GM15510 (cell line): ENCODE measurements around the gene LRFN4.

Experiments
- POLR2A ChIP-seq: IDR thresholded peaks from 3 replicates; pipeline ENCODE4 v1.6.1; 2011; ENCODE audit warnings: borderline replicate concordance; ENCODE audit not compliant: insufficient read length; ENCODE audit errors: extremely low read depth

Gene LRFN4

GRCh38 chr11:66856496-66857233, at the start of gene LRFN4:
Gene LRFN4, plus strand, starts transcription at chr11:66857064. Its CDS starts 681 bp downstream, at chr11:66857745.
- TF ChIP-seq POLR2A, result peak; percentile 38

DNA sequence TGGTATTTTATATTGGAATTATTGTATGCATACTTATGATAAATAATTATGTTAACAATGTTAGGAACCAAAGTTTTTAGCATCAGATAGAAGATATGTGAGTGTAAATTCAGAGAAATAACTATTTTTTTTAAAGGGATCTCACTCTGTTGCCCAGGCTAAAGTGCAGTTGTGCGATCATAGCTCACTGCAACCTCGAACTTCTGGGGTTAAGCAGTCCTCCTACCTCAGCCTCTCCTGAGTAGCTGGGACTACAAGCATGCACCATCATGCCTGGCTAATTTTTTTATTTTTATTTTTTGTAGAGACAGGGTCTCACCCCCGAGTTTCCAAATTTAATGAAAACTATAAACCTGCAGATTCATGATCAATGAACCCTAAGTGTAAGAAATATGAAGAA, 47.3 kb upstream of the LRFN4 start:
- no peak for TF ChIP-seq POLR2A

GRCh38 chr11:66810576-66811185, 46.2 kb upstream of the LRFN4 start:
- TF ChIP-seq POLR2A, result no peak

DNA sequence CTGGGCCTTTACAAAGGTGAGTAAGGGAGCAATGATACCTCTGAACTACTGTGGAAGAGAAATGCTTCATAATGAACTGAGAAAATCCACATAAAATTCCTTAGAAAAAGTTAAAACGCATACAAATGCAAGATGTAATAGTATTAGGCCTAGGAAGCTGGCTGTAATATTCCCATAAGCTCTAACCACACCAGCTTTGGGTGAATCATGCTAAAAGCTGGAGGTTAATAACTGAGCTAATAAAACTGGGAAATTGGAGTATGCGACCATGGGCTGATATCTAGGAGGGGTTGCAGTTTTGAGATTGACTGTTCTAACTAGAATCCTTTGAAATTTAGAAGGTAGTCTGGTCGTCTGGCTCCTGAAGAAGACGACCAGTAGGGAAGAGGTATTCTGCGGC, 42.2 kb upstream of the LRFN4 start:
- no peak for TF ChIP-seq POLR2A

DNA sequence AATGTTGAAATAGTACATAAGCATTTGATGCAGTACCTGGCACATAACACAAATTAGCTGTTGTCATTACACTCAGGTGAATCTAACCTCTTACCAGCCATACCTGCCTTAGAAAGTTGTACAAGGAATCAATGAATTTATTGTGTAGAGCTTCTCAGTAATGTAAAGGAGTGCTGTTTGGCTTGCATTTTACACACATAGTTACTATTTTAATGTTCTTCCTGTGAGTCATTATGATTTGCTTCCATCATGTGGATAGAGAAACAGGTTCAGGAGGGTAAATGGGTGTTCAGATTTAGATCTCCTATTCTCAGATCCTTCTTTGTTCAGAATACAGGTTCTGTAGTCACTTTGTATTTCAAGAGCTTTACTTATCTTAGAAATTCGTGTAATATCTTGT, 41.2 kb upstream of the LRFN4 start:
- no peak for TF ChIP-seq POLR2A

GRCh38 chr11:66818231-66818955, 38.5 kb upstream of the LRFN4 start:
- TF ChIP-seq POLR2A, result no peak

DNA sequence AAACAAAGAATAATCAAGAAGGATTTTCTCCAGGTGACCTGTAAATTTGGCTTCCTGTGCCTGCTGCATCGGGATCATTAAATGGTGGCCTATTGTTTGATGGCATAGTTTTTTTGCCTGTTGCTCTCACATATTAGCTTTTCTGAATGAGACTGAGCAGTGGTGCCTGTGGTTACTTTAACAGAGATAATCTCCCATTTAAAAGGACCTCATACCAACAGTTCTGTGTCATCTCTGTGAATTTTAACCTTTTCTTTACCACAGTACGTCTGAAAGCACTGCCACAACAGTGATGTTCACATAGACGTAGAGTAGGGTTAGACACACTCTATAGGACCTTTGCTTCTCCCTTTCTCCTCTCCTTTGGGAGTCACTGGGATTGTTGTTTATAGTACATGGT, 36.5 kb upstream of the LRFN4 start:
- TF ChIP-seq POLR2A, result no peak

DNA sequence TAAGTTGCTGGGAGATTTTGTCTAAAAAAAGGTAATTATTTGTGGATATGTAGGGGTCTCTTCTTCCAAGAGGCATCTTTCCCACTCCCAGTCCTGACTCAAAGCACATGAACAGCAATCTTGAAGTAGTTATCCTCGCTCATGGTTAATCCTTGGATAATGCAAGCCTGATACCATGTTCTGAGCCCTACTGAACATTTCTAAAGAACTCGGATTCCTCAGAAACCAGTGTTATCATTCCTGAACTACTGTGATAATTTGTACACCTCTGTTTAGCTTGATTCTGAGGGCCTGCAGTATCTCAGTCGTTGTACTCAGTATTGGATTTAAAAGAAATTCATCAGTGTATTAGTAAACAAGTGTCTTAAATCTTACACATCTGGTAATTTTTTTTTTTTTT, 36.0 kb upstream of the LRFN4 start:
- TF ChIP-seq POLR2A, result no peak

DNA sequence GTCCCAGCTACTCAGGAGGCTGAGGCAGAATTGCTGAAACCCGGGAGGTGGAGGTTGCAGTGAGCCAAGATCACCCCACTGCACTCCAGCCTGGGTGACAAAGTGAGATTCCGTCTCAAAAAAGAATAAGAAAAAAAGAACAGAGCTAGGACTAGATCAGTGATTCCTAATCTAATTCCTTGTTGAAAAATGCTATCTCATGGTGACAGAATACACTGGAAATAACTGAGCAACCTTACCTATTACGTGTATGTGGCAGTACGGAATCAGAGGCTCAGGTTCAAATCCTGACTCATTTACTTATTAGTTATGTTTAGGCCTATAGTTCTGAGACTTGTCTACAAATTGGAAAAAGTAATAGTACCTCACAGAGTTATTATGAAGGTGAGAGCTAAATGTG, 33.2 kb upstream of the LRFN4 start:
- no peak for TF ChIP-seq POLR2A

- TF ChIP-seq POLR2A, result no peak
Measured at GRCh38 chr11:66834539-66834845, 22.4 kb upstream of the LRFN4 start.

DNA sequence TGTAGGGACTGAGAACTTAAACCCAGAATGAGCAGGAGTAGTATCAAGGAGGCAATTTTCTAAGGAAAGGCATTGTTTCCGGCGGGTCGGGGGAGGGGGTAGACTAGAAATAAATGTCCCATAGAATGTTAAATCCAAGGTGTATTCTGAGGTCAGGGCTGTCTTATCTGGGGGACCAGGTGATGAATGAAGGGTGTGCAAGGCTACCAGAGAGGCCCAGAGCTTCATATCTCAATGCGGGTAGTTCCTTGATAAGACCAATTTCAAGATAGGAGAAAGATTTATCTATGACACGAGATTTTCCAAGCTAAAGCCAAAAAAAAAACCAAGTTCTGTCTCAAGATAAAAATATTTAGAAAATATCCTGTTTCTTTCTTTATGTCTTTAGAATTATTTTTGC, 21.9 kb upstream of the LRFN4 start:
- TF ChIP-seq POLR2A, result no peak

DNA sequence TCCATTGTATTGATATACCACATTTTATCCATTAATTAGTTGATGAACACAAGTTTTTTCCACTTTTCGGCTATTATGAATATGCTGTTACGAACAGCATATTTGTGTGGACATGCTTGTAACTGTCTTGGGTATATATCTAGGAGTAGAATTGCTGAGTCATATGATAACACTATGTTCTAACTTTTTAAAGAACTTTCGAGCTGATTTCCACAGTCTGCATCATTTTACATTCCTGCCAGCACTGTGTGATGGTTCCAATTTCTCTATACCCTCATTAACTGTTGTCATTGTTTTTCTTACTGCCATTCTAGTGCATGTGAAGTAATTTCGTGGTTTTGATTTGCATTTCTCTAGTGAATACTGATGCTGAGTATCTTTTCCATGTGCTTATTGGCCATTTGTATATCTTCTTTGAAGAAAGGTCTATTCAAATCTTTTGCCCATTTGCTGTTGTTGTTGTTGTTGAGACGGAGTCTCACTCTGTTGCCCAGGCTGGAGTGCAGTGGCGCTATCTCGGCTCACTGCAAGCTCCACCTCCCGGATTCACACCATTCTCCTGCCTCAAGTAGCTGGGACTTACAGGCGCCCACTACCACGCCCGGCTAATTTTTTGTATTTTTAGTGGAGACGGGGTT, 21.0 kb upstream of the LRFN4 start:
- no peak for TF ChIP-seq POLR2A

GRCh38 chr11:66840317-66841091, 16.4 kb upstream of the LRFN4 start:
- no peak for TF ChIP-seq POLR2A

DNA sequence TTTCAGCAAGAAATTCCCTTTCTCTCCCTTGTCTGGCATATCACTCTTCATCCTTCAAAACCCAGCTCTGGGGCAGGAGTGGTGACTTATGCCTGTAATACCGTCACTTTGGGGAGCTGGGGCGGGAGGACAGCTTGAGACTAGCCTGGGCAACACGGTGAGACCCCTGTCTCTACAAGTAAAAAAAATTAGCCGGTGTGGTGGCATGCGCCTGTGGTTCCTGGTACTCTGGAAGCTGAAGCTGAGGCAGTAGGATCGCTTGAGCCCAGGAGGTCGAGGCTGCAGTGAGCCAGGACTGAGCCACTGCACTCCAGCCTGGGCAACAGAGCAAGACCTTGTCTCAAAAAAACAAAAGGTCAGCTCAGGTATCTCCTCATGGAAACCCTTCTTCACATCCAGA, 15.0 kb upstream of the LRFN4 start:
- TF ChIP-seq POLR2A, result no peak

DNA sequence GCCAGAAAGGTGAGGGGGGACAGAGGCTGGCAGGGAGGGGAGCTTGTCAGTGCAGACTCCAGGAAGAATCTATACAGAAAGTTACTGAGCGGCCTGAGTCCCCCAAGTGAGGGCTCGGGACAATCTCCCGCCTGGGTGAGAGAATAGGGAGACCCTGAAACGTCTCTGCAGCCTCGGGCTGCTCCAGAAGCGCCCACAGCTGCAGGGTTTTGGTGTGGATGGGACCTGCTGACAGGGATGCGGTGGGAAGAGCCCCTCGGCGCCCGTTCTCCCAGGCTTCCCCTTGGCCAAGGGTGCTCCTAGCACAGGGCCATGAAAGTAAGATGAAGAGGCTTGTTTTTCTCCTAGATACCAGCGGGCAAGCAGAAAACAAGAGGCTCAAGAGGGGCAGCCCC, 14.4 kb upstream of the LRFN4 start:
- TF ChIP-seq POLR2A, result no peak
